ENCODE results near the gene FOXL1. TPM values are rescaled to one million over a fixed set of nuclear protein-coding genes. Genes with fewer than 3 reads are reported as not detected.

FOXL1 gene
- total and polyA plus RNA-seq, 2 of the 13 experiments (the other 11 are each of a cell fraction or from before 2014, with no cell fraction given): not detected

DNA sequence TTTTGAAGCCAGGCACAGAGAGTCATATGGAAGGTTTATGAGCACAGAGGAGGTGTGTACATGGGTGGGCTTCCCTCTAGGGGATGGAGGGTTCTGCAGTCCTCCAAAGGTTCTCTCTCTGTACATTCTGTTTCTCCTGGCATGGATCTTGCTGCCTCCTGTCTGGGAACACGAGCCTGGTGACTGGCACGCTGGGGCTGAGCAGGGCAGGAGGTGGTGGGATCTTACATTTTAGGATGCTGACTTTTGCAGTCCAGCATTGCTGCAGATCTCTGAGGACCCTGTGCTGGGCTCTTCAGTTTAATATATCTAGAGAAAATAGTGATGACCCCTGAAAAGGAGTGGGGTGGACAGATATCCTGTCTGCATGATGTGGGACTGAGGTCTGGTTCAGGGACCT lies 23.0 kb downstream of the FOXL1 start:
- intact Hi-C loops (cut with micrococcal nuclease; ENCODE audit: unreplicated experiment) (loop anchor here (5.0 kb wide), 1 partner anchor 459 kb away; no protein-coding TSS in a partner anchor), in situ Hi-C loops (cut with HindIII; ENCODE audit: extremely low pct_ligation_motif_present, low pct_unique_long_range_greater_than_20kb) (no loop called here)
- WGBS (ENCODE audit: low lambda C conversion rate): 0% methylated on average over 2 of the region's 2 CpGs
- no peaks in the 10 kb centered on the region for H4K20me1 ChIP-seq (ENCODE audit: insufficient read depth, low read length)
- H3K9ac ChIP-seq (ENCODE audit: insufficient read depth, low read depth, low read length): no peak overlapping the region
- no peaks in the 10 kb centered on the region for H3K4me1 ChIP-seq (ENCODE audit: insufficient read depth, low read length)
- CTCF ChIA-PET (ENCODE audit: low intra/inter-chr PET ratio, low total read pairs): no interaction called here
- POLR2A ChIA-PET: no interaction called here
- DNase-seq (ENCODE audit: low spot score) (no peak), FAIRE-seq (no peak), ATAC-seq (no peak)
- H2AFZ ChIP-seq (ENCODE audit: low read length): no peak overlapping the region
- H3K79me2 ChIP-seq (ENCODE audit: insufficient read depth, low read length): no peaks in the 10 kb centered on the region
- H3K36me3 ChIP-seq (replicated peaks in 1 of 2; ENCODE audit: control insufficient read depth in 1 of 2, insufficient read depth in 2 of 2, low read length in 2 of 2): no peaks in the 10 kb centered on the region
- H3K4me3 ChIP-seq (replicated peaks in 1 of 3; ENCODE audit: insufficient read depth in 1 of 3, low read depth in 2 of 3, low read length in 3 of 3): no peak overlapping the region
- H3K4me2 ChIP-seq (ENCODE audit: low read depth, low read length): no peak overlapping the region
- no TSS peak for BruUV-seq (replicated peaks)
- H3K27ac ChIP-seq (ENCODE audit: extremely low read length, insufficient read depth, low read length): no peak overlapping the region
- no peak for TF ChIP-seq PHB2 (IDR thresholded peaks at IDR 0.05; ENCODE audit: partially characterized antibody)
- no peak for TF ChIP-seq ZNF883 (CRISPR knock-in tag; IDR thresholded peaks at IDR 0.05; ENCODE audit: not compliant biosample characterization)
- TF ChIP-seq ZNF230 (CRISPR knock-in tag; IDR thresholded peaks at IDR 0.05): no peak
- TF ChIP-seq STAG1 (CRISPR knock-in tag; IDR thresholded peaks at IDR 0.05): no peak
- TF ChIP-seq ETV5 (CRISPR knock-in tag; IDR thresholded peaks at IDR 0.05; ENCODE audit: borderline replicate concordance): no peak
- TF ChIP-seq CREM (IDR thresholded peaks at IDR 0.05): no peak
- no peak for TF ChIP-seq CREM (CRISPR knock-in tag; IDR thresholded peaks at IDR 0.05)
- no peak for TF ChIP-seq NFE2 (CRISPR knock-in tag; IDR thresholded peaks at IDR 0.05)
- TF ChIP-seq, protein P1, sequence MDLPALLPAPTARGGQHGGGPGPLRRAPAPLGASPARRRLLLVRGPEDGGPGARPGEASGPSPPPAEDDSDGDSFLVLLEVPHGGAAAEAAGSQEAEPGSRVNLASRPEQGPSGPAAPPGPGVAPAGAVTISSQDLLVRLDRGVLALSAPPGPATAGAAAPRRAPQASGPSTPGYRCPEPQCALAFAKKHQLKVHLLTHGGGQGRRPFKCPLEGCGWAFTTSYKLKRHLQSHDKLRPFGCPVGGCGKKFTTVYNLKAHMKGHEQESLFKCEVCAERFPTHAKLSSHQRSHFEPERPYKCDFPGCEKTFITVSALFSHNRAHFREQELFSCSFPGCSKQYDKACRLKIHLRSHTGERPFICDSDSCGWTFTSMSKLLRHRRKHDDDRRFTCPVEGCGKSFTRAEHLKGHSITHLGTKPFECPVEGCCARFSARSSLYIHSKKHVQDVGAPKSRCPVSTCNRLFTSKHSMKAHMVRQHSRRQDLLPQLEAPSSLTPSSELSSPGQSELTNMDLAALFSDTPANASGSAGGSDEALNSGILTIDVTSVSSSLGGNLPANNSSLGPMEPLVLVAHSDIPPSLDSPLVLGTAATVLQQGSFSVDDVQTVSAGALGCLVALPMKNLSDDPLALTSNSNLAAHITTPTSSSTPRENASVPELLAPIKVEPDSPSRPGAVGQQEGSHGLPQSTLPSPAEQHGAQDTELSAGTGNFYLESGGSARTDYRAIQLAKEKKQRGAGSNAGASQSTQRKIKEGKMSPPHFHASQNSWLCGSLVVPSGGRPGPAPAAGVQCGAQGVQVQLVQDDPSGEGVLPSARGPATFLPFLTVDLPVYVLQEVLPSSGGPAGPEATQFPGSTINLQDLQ (CRISPR knock-in tag; IDR thresholded peaks at IDR 0.05): no peak
- TF ChIP-seq ZNF431 (CRISPR knock-in tag; IDR thresholded peaks at IDR 0.05; ENCODE audit: borderline replicate concordance, low read depth): no peak
- H3K9me3 ChIP-seq (ENCODE audit: low read length): no peaks in the 10 kb centered on the region
- peaks cover 0 to 38% of the 10 kb centered on the region in 2 experiments; a peak in 2 of 5 replicates for H3K27me3 ChIP-seq (ENCODE audit: control insufficient read depth in 1 of 2, insufficient read depth in 2 of 2, low read length in 2 of 2)
